Activated T-cell treated with anti-CD3 and anti-CD28 coated beads, Interleukin-2, amount 50 U/mL, for 24 hours (primary cell): ENCODE measurements around the gene POLA1.

Experiments used
- DNase-seq: peaks from one replicate; pipeline ENCODE4 v3.0.0-alpha.2; 2020
- H3K27ac Mint-ChIP-seq: 2 replicates; pipeline ENCODE4 v1.8.0; 2020; ENCODE audit warnings: mild to moderate bottlenecking, mixed read lengths
- H3K27me3 Mint-ChIP-seq: 2 replicates; pipeline ENCODE4 v1.8.0; 2020; ENCODE audit warnings: mixed read lengths
- H3K36me3 Mint-ChIP-seq: 2 replicates; pipeline ENCODE4 v1.8.0; 2020; ENCODE audit warnings: low read depth, mixed read lengths
- H3K4me1 Mint-ChIP-seq: 2 replicates; pipeline ENCODE4 v1.8.0; 2020; ENCODE audit warnings: low read depth, mixed read lengths
- H3K4me3 Mint-ChIP-seq: 2 replicates; pipeline ENCODE4 v1.8.0; 2020; ENCODE audit warnings: mild to moderate bottlenecking, moderate library complexity, mixed read lengths
- H3K9me3 Mint-ChIP-seq: 2 replicates; pipeline ENCODE4 v1.8.0; 2020; ENCODE audit warnings: mixed read lengths

The POLA1 gene

GRCh38 chrX:24672701-24673190, 21.0 kb upstream of the POLA1 start:
- Mint-ChIP-seq H3K27me3 (peaks cover 39% of the 10 kb centered on the region), H3K27ac (no peak overlapping the region), H3K4me1 (no peaks in the 10 kb centered on the region), H3K36me3 (no peaks in the 10 kb centered on the region), H3K4me3 (no peak overlapping the region), H3K9me3 (no peaks in the 10 kb centered on the region)
- no peak for DNase-seq

DNA sequence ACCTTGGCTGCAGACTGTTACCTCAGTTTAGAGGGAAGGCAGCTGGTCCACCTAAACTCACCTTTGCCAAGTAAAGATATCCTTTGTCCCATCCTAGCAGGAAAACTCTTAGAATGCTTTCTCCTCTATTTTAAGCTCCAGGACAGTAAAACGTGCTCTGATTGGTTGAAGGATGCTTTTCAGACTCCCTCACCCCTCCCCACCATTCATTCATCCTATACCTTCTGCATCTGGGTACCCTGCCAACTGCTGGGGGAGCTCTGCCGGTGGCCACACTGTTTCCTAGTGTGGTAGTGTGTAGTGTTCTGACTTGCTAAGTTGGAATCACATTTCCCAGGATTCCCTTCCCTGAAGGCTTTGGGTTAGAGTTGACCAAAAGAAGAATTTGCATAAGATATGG, 20.3 kb upstream of the POLA1 start:
- H3K36me3 Mint-ChIP-seq, result no peaks in the 10 kb centered on the region
- H3K4me3 Mint-ChIP-seq, result no peak overlapping the region
- peaks cover 38% of the 10 kb centered on the region for H3K27me3 Mint-ChIP-seq
- no peak overlapping the region for H3K27ac Mint-ChIP-seq
- no peaks in the 10 kb centered on the region for H3K4me1 Mint-ChIP-seq
- H3K9me3 Mint-ChIP-seq, result no peaks in the 10 kb centered on the region
- DNase-seq, result no peak

- Mint-ChIP-seq H3K36me3 (no peaks in the 10 kb centered on the region), H3K9me3 (no peaks in the 10 kb centered on the region), H3K27ac (no peak overlapping the region), H3K27me3 (peaks cover 62% of the 10 kb centered on the region), H3K4me3 (no peak overlapping the region), H3K4me1 (peaks cover 2% of the 10 kb centered on the region)
- DNase-seq, result no peak
Measured at GRCh38 chrX:24676403-24677024, 17.2 kb upstream of the POLA1 start.

GRCh38 chrX:24682739-24683432, 10.8 kb upstream of the POLA1 start:
- DNase-seq, result peak; percentile 32
- H3K27ac Mint-ChIP-seq, result peak overlapping the region; percentile 92
- H3K9me3 Mint-ChIP-seq, result peaks cover 11% of the 10 kb centered on the region
- H3K4me3 Mint-ChIP-seq, result peak overlapping the region; percentile 43
- H3K4me1 Mint-ChIP-seq, result peaks cover 28% of the 10 kb centered on the region
- H3K27me3 Mint-ChIP-seq, result peaks cover 61% of the 10 kb centered on the region
- H3K36me3 Mint-ChIP-seq, result no peaks in the 10 kb centered on the region

DNA sequence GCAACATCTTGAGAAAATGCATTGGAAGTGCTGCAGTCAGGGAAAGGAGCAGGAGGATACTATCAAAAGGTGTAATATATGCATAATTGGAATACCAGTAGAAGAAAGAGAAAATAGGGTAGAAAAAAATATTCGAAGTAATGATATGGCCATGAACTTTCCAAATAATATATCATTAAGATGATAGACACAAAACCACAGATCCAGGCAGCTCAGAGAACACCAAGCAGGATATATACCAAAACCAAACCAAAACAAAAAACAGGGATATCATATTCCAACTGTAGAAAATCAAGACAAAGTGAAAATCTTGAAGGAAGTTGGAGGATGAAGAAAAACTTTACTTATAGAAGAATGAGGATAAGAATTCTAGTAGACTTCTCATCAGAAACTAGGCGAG, 9.7 kb upstream of the POLA1 start:
- no peak for DNase-seq
- H3K4me1 Mint-ChIP-seq, result peaks cover 28% of the 10 kb centered on the region
- no peak overlapping the region for H3K27ac Mint-ChIP-seq
- H3K4me3 Mint-ChIP-seq, result no peak overlapping the region
- H3K36me3 Mint-ChIP-seq, result no peaks in the 10 kb centered on the region
- H3K27me3 Mint-ChIP-seq, result peaks cover 54% of the 10 kb centered on the region
- peaks cover 11% of the 10 kb centered on the region for H3K9me3 Mint-ChIP-seq

GRCh38 chrX:24692305-24692704, 1.4 kb upstream of the POLA1 start:
- H3K27ac Mint-ChIP-seq, result no peak overlapping the region
- H3K36me3 Mint-ChIP-seq, result peaks cover 27% of the 10 kb centered on the region
- no peaks in the 10 kb centered on the region for H3K9me3 Mint-ChIP-seq
- H3K4me3 Mint-ChIP-seq, result no peak overlapping the region
- no peak for DNase-seq
- peaks cover 25% of the 10 kb centered on the region for H3K4me1 Mint-ChIP-seq
- H3K27me3 Mint-ChIP-seq, result peaks cover 31% of the 10 kb centered on the region

DNA sequence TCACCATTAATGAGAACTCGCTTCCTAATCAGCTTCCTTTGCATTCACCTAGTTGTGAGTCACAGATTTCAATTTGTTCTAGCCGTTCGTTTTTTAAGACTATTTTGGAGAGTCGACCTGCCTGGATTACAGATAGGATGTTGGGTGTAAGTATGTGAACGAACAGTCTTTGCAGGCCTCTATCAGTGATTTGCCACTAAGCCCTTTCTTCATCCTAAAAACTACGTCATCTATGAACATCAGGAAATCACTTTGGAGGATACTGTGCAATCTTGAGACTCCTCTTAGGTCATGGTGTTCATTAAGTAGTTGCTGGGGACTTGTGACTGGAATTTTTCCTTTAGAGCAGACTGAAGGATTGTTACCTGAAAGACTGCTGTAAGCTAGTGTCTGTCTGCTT, 1.1 kb downstream of the POLA1 start:
- Mint-ChIP-seq H3K27ac (peak overlapping the region; percentile 96), H3K9me3 (no peaks in the 10 kb centered on the region), H3K27me3 (peaks cover 22% of the 10 kb centered on the region), H3K4me3 (peak overlapping the region; percentile 90), H3K4me1 (peaks cover 31% of the 10 kb centered on the region), H3K36me3 (peaks cover 43% of the 10 kb centered on the region)
- DNase-seq, result no peak

DNA sequence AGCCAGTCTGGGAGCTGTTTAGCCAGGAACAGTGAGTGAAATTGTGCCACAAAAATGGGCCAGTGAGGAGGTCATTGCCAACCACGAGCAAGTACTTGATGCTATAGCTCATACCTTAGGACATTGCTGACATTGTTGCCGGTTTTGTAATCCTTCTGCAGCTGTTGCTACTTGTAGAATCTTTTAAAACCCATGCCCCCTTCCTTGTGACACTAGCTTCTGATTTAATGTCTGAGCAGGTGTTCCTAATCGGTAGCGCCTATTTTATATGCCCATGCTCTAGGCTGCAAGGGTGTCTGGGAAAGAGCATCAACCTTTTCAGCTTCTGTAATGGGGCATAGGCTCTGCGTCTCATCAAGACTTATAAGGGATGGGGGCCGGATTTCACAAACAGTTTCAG, 2.6 kb downstream of the POLA1 start:
- no peak overlapping the region for H3K27ac Mint-ChIP-seq
- no peaks in the 10 kb centered on the region for H3K9me3 Mint-ChIP-seq
- no peak overlapping the region for H3K4me3 Mint-ChIP-seq
- peaks cover 31% of the 10 kb centered on the region for H3K4me1 Mint-ChIP-seq
- peaks cover 17% of the 10 kb centered on the region for H3K27me3 Mint-ChIP-seq
- DNase-seq, result no peak
- peaks cover 57% of the 10 kb centered on the region for H3K36me3 Mint-ChIP-seq

GRCh38 chrX:24702362-24703184, 8.9 kb downstream of the POLA1 start:
- no peaks in the 10 kb centered on the region for H3K9me3 Mint-ChIP-seq
- H3K36me3 Mint-ChIP-seq, result peaks cover 77% of the 10 kb centered on the region
- peak overlapping the region; percentile 47 for H3K27ac Mint-ChIP-seq
- H3K4me3 Mint-ChIP-seq, result no peak overlapping the region
- DNase-seq, result no peak
- H3K4me1 Mint-ChIP-seq, result peaks cover 21% of the 10 kb centered on the region
- H3K27me3 Mint-ChIP-seq, result peaks cover 18% of the 10 kb centered on the region

DNA sequence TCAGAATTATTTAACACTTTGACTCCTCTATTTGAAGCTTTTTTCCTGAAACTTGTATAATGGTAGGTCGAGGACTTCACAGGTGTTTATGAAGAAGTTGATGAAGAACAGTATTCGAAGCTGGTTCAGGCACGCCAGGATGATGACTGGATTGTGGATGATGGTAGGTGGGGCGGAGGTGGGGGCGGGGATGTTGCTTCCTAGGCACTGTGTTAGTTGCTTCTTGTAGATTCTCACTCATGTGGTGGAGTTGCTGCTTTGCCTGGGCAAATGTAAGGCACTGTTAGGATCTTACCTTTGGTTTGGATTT, 9.4 kb downstream of the POLA1 start:
- H3K27ac Mint-ChIP-seq, result peak overlapping the region; percentile 29
- H3K9me3 Mint-ChIP-seq, result no peaks in the 10 kb centered on the region
- DNase-seq, result no peak
- no peak overlapping the region for H3K4me3 Mint-ChIP-seq
- peaks cover 18% of the 10 kb centered on the region for H3K27me3 Mint-ChIP-seq
- peaks cover 81% of the 10 kb centered on the region for H3K36me3 Mint-ChIP-seq
- peaks cover 21% of the 10 kb centered on the region for H3K4me1 Mint-ChIP-seq

DNA sequence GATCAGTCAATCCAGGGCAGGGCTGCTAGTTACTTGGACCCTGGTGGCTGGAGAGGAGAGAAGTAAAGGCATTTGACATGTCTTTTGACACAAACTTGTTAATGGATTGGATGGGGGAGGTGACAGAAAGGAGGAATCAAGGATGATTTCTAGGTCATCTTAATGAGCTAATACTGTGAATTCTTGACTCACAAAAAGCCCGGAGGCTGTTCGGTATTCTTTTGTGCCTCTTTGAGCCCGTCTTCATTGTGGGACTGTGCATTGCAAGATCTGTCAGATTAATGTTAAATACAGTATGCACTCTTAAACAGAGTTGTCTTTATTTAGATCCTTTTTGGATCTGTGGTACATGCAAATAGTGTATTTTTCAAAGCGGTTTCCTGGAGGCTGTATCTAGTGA, 25.1 kb downstream of the POLA1 start:
- Mint-ChIP-seq H3K27ac (no peak overlapping the region), H3K4me1 (no peaks in the 10 kb centered on the region), H3K9me3 (no peaks in the 10 kb centered on the region), H3K27me3 (peaks cover 22% of the 10 kb centered on the region), H3K4me3 (no peak overlapping the region), H3K36me3 (peaks cover 84% of the 10 kb centered on the region)
- DNase-seq, result no peak

DNA sequence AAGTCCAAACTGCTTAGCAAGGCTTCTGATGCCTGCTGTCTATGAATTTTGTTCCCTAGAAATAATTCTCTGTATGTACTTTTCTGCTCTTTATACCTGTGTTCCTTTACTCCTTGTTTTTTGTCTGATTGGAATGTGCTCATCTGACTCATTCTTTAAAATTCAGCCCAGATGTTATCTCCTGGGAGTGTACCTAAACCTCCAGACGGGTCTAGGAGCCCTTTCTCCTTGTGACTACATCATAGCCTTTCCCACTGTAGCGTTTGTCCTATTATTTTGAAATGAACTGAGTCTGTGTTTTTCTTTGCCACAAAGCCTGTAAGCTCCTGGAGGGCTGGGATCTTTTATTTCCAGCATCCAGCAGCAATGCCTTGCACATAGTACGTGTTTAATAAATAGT, 26.3 kb downstream of the POLA1 start:
- H3K4me3 Mint-ChIP-seq, result no peak overlapping the region
- H3K27me3 Mint-ChIP-seq, result peaks cover 24% of the 10 kb centered on the region
- H3K36me3 Mint-ChIP-seq, result peaks cover 80% of the 10 kb centered on the region
- no peak for DNase-seq
- no peaks in the 10 kb centered on the region for H3K9me3 Mint-ChIP-seq
- H3K4me1 Mint-ChIP-seq, result no peaks in the 10 kb centered on the region
- H3K27ac Mint-ChIP-seq, result no peak overlapping the region

- Mint-ChIP-seq H3K27me3 (peaks cover 13% of the 10 kb centered on the region), H3K27ac (no peak overlapping the region), H3K9me3 (no peaks in the 10 kb centered on the region), H3K4me3 (no peak overlapping the region), H3K4me1 (no peaks in the 10 kb centered on the region), H3K36me3 (peaks cover 82% of the 10 kb centered on the region)
- DNase-seq, result no peak
Measured at GRCh38 chrX:24728530-24728929, 34.8 kb downstream of the POLA1 start.

DNA sequence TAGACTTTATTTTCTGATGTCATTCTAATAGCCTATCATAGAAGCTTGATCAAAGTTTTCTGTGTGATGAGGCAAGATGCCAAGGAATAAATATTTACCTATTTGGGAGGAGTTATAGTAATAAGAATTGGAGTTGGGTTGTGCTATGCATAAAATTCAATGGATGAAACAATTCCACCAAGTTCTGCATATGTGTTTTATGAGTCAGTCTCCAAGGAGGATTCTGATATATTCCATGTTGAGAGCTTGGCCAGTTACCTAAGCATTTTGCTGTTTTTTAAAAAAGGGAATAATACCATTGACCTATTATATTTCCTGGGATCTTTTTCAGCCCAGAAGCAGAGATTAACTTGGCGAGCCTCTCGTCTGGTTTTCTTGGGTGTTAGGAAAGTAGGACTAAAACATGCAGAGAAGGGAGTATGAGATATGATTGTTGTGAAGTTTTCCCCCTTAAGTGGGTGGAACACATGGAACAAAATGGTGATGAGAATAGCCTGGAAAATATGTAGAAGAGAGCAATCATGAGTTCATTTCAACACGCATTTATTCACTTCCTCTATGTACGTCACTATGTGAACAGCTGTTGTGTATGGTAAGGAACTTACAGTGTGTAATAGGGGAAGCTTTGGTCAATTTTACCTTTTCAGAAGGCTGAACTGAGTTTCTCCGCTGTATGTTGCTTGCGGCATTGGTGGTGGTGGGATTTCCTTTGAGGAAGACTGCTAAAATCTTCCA, 39.2 kb downstream of the POLA1 start:
- Mint-ChIP-seq H3K27me3 (peaks cover 9% of the 10 kb centered on the region), H3K36me3 (peaks cover 72% of the 10 kb centered on the region), H3K9me3 (no peaks in the 10 kb centered on the region), H3K27ac (no peak overlapping the region), H3K4me3 (no peak overlapping the region), H3K4me1 (no peaks in the 10 kb centered on the region)
- no peak for DNase-seq
